Colonic mucosa (tissue), 4 donors: ENCODE data around the gene CCDC81. TPM values are rescaled to one million over a fixed set of nuclear protein-coding genes. Genes with fewer than 3 reads are reported as not detected.

Source experiments
- DNase-seq: peaks from one replicate; pipeline ENCODE4 v3.0.0-alpha.2; 2020
- H3K27ac ChIP-seq: fragments of 200-600 bp; one replicate; pipeline ENCODE4 v1.8.0; 2021
- H3K27me3 ChIP-seq: fragments of 200-600 bp; one replicate; pipeline ENCODE4 v1.8.0; 2021
- H3K36me3 ChIP-seq: fragments of 200-600 bp; one replicate; pipeline ENCODE4 v1.8.0; 2021
- H3K4me1 ChIP-seq: fragments of 200-600 bp; one replicate; pipeline ENCODE4 v1.8.0; 2021; ENCODE audit warnings: mild to moderate bottlenecking
- H3K4me3 ChIP-seq: fragments of 200-600 bp; one replicate; pipeline ENCODE4 v1.8.0; 2021
- H3K9ac ChIP-seq, 2 donors: one replicate each; pipeline ENCODE4 v1.7.0; 2013; ENCODE audit warnings: control low read depth in 2 of 2, low read depth in 2 of 2, low read length in 2 of 2
- H3K9me3 ChIP-seq: fragments of 200-600 bp; one replicate; pipeline ENCODE4 v1.8.0; 2021
- intact Hi-C: fragments of 100-400 bp; cut with DNase I; formaldehyde crosslinking; loops from one replicate; pipeline ENCODE4 v1.14.1; 2022
- total RNA-seq, 2 donors: library from RNA; stranded (reverse); fragmentation: NEBNext Ultra II Directional in 1 of 2; extraction: Animal tissue kit (Norgen Biotek cat#: 25700) in 1 of 2; gene quantifications; one replicate each; pipeline ENCODE4 v1.2.1, GENCODE V29; 2021
- TF ChIP-seq, protein P1 (sequence below): fragments of 200-600 bp; IDR thresholded peaks from one replicate; pipeline ENCODE4 v1.8.0; 2022; ENCODE audit warnings: antibody characterized with exemption, mild to moderate bottlenecking
- donor health status: healthy.
- donor health status: DM: no; HTN: no; CAD: no.
- donor health status: DM: no; HTN: no; CAD: no.

CCDC81 gene
- total RNA-seq, 2 donors from 2014 or later, result 0.32 to 0.53 TPM

DNA sequence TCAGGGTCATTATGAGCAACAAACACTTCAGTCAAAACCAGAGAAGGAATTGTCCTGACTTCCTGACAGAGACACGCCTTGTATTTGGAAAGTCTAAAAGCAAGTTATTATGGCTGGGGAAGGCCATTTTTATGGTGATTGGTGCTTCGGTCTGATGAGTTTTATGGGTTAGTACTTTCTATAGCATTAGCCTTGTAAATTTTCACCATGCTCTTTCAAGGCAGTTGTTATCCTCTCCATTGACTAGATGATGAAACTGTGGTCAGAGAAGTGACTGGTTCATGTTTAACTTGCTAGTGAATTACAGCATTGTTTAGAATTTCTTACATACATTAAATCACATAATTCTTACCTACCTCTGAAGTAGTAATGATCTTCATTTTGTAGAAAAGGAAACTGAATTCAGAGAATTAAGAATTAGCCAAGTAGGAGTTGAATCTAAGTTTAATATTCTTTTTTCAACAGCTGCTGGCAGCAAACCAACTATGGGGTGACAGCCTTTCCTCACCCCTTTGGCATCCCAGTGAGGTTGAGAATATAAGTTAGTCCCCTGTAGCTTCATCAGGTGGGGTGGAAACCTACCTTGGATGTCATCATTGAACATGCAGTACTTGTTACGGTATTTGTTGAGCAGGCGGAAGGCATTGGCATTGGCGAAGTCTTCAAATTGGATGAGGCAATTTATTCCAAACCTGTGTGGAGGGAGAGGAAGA is 90.0 kb downstream of the CCDC81 start:
- H3K27me3 ChIP-seq, result no peaks in the 10 kb centered on the region
- no peaks in the 10 kb centered on the region for H3K36me3 ChIP-seq
- intact Hi-C loops, result no loop called here
- no peak overlapping the region for H3K27ac ChIP-seq
- no peaks in the 10 kb centered on the region for H3K4me1 ChIP-seq
- no peak overlapping the region for H3K9ac ChIP-seq
- TF ChIP-seq, protein P1, sequence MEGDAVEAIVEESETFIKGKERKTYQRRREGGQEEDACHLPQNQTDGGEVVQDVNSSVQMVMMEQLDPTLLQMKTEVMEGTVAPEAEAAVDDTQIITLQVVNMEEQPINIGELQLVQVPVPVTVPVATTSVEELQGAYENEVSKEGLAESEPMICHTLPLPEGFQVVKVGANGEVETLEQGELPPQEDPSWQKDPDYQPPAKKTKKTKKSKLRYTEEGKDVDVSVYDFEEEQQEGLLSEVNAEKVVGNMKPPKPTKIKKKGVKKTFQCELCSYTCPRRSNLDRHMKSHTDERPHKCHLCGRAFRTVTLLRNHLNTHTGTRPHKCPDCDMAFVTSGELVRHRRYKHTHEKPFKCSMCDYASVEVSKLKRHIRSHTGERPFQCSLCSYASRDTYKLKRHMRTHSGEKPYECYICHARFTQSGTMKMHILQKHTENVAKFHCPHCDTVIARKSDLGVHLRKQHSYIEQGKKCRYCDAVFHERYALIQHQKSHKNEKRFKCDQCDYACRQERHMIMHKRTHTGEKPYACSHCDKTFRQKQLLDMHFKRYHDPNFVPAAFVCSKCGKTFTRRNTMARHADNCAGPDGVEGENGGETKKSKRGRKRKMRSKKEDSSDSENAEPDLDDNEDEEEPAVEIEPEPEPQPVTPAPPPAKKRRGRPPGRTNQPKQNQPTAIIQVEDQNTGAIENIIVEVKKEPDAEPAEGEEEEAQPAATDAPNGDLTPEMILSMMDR, result no peak
- H3K9me3 ChIP-seq, result no peaks in the 10 kb centered on the region
- H3K4me3 ChIP-seq, result no peak overlapping the region
- DNase-seq, result no peak

DNA sequence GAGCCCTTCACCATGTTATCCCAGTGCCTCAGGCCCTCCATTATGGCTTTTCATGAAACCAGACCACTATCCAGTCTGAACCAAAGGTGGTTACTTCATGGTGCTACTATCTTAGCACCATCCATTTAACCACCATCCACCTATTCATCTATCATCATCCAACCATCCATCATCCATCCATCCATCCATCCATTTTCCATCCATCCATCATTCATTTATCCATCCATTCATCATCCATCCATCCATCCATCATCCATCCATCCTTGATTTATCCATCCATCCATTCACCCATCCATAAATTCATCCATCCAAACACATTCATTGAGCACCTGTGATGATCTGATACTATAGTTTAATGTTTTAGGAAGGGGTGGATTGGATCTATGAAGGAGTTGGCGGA is 93.5 kb downstream of the CCDC81 start:
- Histone ChIP-seq H3K9me3 (no peaks in the 10 kb centered on the region), H3K36me3 (no peaks in the 10 kb centered on the region), H3K4me1 (no peaks in the 10 kb centered on the region), H3K9ac (no peak overlapping the region), H3K27me3 (no peaks in the 10 kb centered on the region), H3K27ac (no peak overlapping the region), H3K4me3 (no peak overlapping the region)
- intact Hi-C loops, result no loop called here
- DNase-seq, result no peak
- TF ChIP-seq, protein P1, result no peak

DNA sequence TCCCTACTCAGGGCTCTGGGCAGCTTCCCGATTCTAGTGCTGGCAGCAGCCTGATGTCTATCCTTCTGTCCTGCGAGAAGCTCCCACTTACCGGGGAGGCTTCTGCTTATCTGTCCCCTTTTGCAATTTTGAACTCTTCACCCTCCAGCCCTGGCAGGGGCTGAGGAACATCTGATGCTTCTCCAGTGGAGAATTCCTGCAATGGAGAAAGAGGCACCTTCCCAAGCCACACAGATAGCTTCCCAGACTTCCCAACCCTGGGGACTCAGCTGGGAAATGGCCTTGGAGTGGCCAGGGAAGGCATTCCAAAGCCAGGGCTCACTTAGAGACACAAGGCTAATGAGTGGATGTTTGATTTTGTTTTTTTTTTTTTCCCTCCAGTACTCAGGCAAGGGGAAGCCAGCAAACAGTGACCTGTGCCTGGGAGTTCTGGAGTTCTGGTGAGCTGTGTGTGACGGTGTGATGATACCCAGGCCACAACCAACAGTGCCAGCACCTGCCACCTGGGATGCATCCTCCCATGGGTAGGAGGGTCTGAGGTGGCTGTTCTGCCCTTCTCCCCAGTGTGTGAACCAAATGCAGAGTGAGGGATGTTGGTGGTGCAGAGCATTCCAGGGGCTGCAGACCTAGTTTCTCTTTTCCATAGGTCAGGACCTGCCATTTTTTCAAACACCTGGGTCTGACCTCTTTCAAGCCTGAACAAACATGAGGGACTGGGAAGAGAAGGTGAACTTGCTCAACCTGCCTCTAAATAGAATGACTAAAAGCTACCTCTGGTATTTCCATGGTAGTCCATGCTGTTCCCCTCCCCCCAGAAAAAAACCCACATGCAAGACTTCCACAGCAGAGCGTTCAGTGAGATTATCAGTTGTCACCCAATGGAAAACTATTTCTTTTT is 95.1 kb downstream of the CCDC81 start:
- H3K9ac ChIP-seq, result no peak overlapping the region
- no peak overlapping the region for H3K27ac ChIP-seq
- intact Hi-C loops, result no loop called here
- H3K9me3 ChIP-seq, result no peaks in the 10 kb centered on the region
- TF ChIP-seq, protein P1, result no peak
- no peak overlapping the region for H3K4me3 ChIP-seq
- H3K27me3 ChIP-seq, result no peaks in the 10 kb centered on the region
- H3K36me3 ChIP-seq, result no peaks in the 10 kb centered on the region
- no peak for DNase-seq
- H3K4me1 ChIP-seq, result no peaks in the 10 kb centered on the region

Other genes with a start within 250 kb of the CCDC81 start
- 10 to 100 TPM; 21.9 to 28.3 TPM for gene EED, start 130.1 kb upstream of the CCDC81 start, total RNA-seq
- 10 to 100 TPM; 23.7 to 27.8 TPM for gene HIKESHI, start 72.6 kb upstream of the CCDC81 start, total RNA-seq